Mesendoderm (in vitro differentiated cells): Measurements from ENCODE around the gene CCL2.

Experiments used
- DNase-seq: peaks from one replicate; pipeline ENCODE4 v3.0.0; 2013
- H2AK5ac ChIP-seq: 2 replicates; pipeline ENCODE4 v1.6.1; 2013; ENCODE audit warnings: low read length, inconsistent platforms
- H2BK120ac ChIP-seq: 2 replicates; pipeline ENCODE4 v1.6.1; 2013; ENCODE audit warnings: low read depth, mild to moderate bottlenecking, low read length, moderate library complexity, mixed read lengths
- H2BK15ac ChIP-seq: replicated peaks from 2 replicates; pipeline ENCODE4 v1.6.1; 2013; ENCODE audit warnings: low read depth, mild to moderate bottlenecking, moderate library complexity
- H2BK5ac ChIP-seq: 2 replicates; pipeline ENCODE4 v1.6.1; 2013; ENCODE audit warnings: low read length, inconsistent platforms
- H3K18ac ChIP-seq: 2 replicates; pipeline ENCODE4 v1.6.1; 2013; ENCODE audit warnings: mild to moderate bottlenecking, low read length, mixed read lengths
- H3K23ac ChIP-seq: one replicate; pipeline ENCODE4 v1.6.1; 2013; ENCODE audit warnings: low read length
- H3K27ac ChIP-seq: 2 replicates; pipeline ENCODE4 v1.5.1; 2013; ENCODE audit warnings: low read depth, mild to moderate bottlenecking, inconsistent platforms, low read length, moderate library complexity
- H3K27me3 ChIP-seq: 2 replicates; pipeline ENCODE4 v1.6.1; 2013; ENCODE audit warnings: low read length, control low read depth, mild to moderate bottlenecking, inconsistent platforms; ENCODE audit not compliant: insufficient read depth, poor library complexity
- H3K36me3 ChIP-seq: 2 replicates; pipeline ENCODE4 v1.6.1; 2013; ENCODE audit warnings: low read length, inconsistent platforms; ENCODE audit not compliant: control insufficient read depth, insufficient read depth
- H3K4ac ChIP-seq: one replicate; pipeline ENCODE4 v1.6.1; 2013; ENCODE audit warnings: low read depth, mild to moderate bottlenecking, low read length, moderate library complexity
- H3K4me1 ChIP-seq: 2 replicates; pipeline ENCODE4 v1.6.1; 2013; ENCODE audit warnings: low read depth, low read length, inconsistent platforms; ENCODE audit not compliant: control insufficient read depth
- H3K4me2 ChIP-seq: 2 replicates; pipeline ENCODE4 v1.6.1; 2013; ENCODE audit warnings: low read length
- H3K4me3 ChIP-seq: 2 replicates; pipeline ENCODE4 v1.5.1; 2013; ENCODE audit warnings: mild to moderate bottlenecking, low read length
- H3K56ac ChIP-seq: one replicate; pipeline ENCODE4 v1.6.1; 2013; ENCODE audit warnings: low read length
- H3K79me1 ChIP-seq: 2 replicates; pipeline ENCODE4 v1.6.1; 2013; ENCODE audit warnings: low read length, inconsistent platforms
- H3K79me2 ChIP-seq: 2 replicates; pipeline ENCODE4 v1.6.1; 2013; ENCODE audit warnings: mild to moderate bottlenecking, low read length; ENCODE audit not compliant: control insufficient read depth, insufficient read depth
- H3K9ac ChIP-seq: 2 replicates; pipeline ENCODE4 v1.6.1; 2013; ENCODE audit warnings: low read length, inconsistent platforms
- H4K5ac ChIP-seq: one replicate; pipeline ENCODE4 v1.6.1; 2013; ENCODE audit warnings: low read length
- H4K8ac ChIP-seq: one replicate; pipeline ENCODE4 v1.6.1; 2013; ENCODE audit warnings: low read depth, mild to moderate bottlenecking, control low read depth, low read length, moderate library complexity
- WGBS: extraction: QIAGEN DNeasy Blood & Tissue Kit; methylation state at CpG from one replicate; pipeline ENCODE4 v1.1.7; 2013; ENCODE audit warnings: low lambda C conversion rate, missing lambda C conversion rate; ENCODE audit not compliant: insufficient coverage; ENCODE audit errors: extremely low coverage; 5-methylcytosine and 5-hydroxymethylcytosine counted together

Gene CCL2

GRCh38 chr17:34242587-34243363 is 12.3 kb upstream of the CCL2 start:
- Histone ChIP-seq H3K56ac (no peak overlapping the region), H3K9ac (no peak overlapping the region), H2AK5ac (no peak overlapping the region), H3K4me2 (no peak overlapping the region), H3K36me3 (no peaks in the 10 kb centered on the region), H3K4ac (no peak overlapping the region), H3K23ac (no peak overlapping the region), H3K79me1 (no peaks in the 10 kb centered on the region), H3K4me3 (no peak overlapping the region), H3K27me3 (no peaks in the 10 kb centered on the region), H4K8ac (no peak overlapping the region), H2BK120ac (no peak overlapping the region), H3K4me1 (peaks cover 5% of the 10 kb centered on the region), H3K18ac (no peak overlapping the region), H3K27ac (no peak overlapping the region), H2BK15ac (no peak overlapping the region), H2BK5ac (no peak overlapping the region), H3K79me2 (no peaks in the 10 kb centered on the region), H4K5ac (no peak overlapping the region)
- no peak for DNase-seq
- WGBS: no CpG with 5 or more reads among the region's 8 CpGs

GRCh38 chr17:34243364-34244320 is 11.4 kb upstream of the CCL2 start:
- DNase-seq: no peak

GRCh38 chr17:34245351-34245905 is 9.7 kb upstream of the CCL2 start:
- Histone ChIP-seq H3K18ac (no peak overlapping the region), H2BK120ac (no peak overlapping the region), H3K27ac (no peak overlapping the region), H4K8ac (no peak overlapping the region), H2BK15ac (no peak overlapping the region), H3K9ac (no peak overlapping the region), H3K79me2 (no peaks in the 10 kb centered on the region), H3K79me1 (no peaks in the 10 kb centered on the region), H3K36me3 (no peaks in the 10 kb centered on the region), H3K4ac (no peak overlapping the region), H3K23ac (no peak overlapping the region), H3K4me2 (no peak overlapping the region), H4K5ac (no peak overlapping the region), H3K27me3 (no peaks in the 10 kb centered on the region), H3K56ac (no peak overlapping the region), H2AK5ac (no peak overlapping the region), H3K4me1 (no peaks in the 10 kb centered on the region), H2BK5ac (no peak overlapping the region), H3K4me3 (no peak overlapping the region)
- no peak for DNase-seq
- WGBS: 100% methylated on average over 1 of the region's 6 CpGs

More at GRCh38 chr17:34243364-34244320, 11.4 kb upstream of the CCL2 start:
- Histone ChIP-seq H4K8ac (no peak overlapping the region), H3K18ac (no peak overlapping the region), H3K27ac (no peak overlapping the region), H3K56ac (no peak overlapping the region), H3K79me2 (no peaks in the 10 kb centered on the region), H2BK15ac (no peak overlapping the region), H3K4ac (no peak overlapping the region), H3K4me3 (no peak overlapping the region), H3K23ac (no peak overlapping the region), H3K9ac (no peak overlapping the region), H2BK120ac (no peak overlapping the region), H3K4me2 (no peak overlapping the region), H3K79me1 (no peaks in the 10 kb centered on the region), H3K27me3 (no peaks in the 10 kb centered on the region), H4K5ac (no peak overlapping the region), H3K36me3 (no peaks in the 10 kb centered on the region), H2BK5ac (no peak overlapping the region), H3K4me1 (peaks cover 3% of the 10 kb centered on the region), H2AK5ac (no peak overlapping the region)
- no CpG with 5 or more reads among the region's 7 CpGs for WGBS

- H3K56ac ChIP-seq: no peak overlapping the region
- WGBS: no CpG with 5 or more reads among the region's 1 CpG
- H3K4ac ChIP-seq: no peak overlapping the region
- H3K27me3 ChIP-seq: no peaks in the 10 kb centered on the region
- no peak overlapping the region for H4K8ac ChIP-seq
- H2BK120ac ChIP-seq: no peak overlapping the region
- no peak overlapping the region for H3K4me3 ChIP-seq
- H4K5ac ChIP-seq: no peak overlapping the region
- no peaks in the 10 kb centered on the region for H3K36me3 ChIP-seq
- H3K4me1 ChIP-seq: peaks cover 9% of the 10 kb centered on the region
- no peak for DNase-seq
- H2BK5ac ChIP-seq: no peak overlapping the region
- H2AK5ac ChIP-seq: no peak overlapping the region
- no peak overlapping the region for H3K27ac ChIP-seq
- no peak overlapping the region for H3K18ac ChIP-seq
- H3K23ac ChIP-seq: no peak overlapping the region
- no peaks in the 10 kb centered on the region for H3K79me2 ChIP-seq
- no peak overlapping the region for H2BK15ac ChIP-seq
- H3K4me2 ChIP-seq: no peak overlapping the region
- no peak overlapping the region for H3K9ac ChIP-seq
- no peaks in the 10 kb centered on the region for H3K79me1 ChIP-seq
Measured at GRCh38 chr17:34246446-34246845, 8.6 kb upstream of the CCL2 start.

- H3K18ac ChIP-seq: no peak overlapping the region
- no CpG with 5 or more reads among the region's 3 CpGs for WGBS
- no peak overlapping the region for H2BK120ac ChIP-seq
- H3K4me1 ChIP-seq: peaks cover 13% of the 10 kb centered on the region
- no peak overlapping the region for H3K4me2 ChIP-seq
- H2BK15ac ChIP-seq: no peak overlapping the region
- no peak overlapping the region for H2BK5ac ChIP-seq
- H3K9ac ChIP-seq: no peak overlapping the region
- no peaks in the 10 kb centered on the region for H3K36me3 ChIP-seq
- no peak overlapping the region for H4K5ac ChIP-seq
- H3K4ac ChIP-seq: no peak overlapping the region
- no peak overlapping the region for H3K4me3 ChIP-seq
- no peaks in the 10 kb centered on the region for H3K79me2 ChIP-seq
- H4K8ac ChIP-seq: no peak overlapping the region
- no peak for DNase-seq
- H3K79me1 ChIP-seq: no peaks in the 10 kb centered on the region
- no peak overlapping the region for H2AK5ac ChIP-seq
- no peaks in the 10 kb centered on the region for H3K27me3 ChIP-seq
- no peak overlapping the region for H3K27ac ChIP-seq
- no peak overlapping the region for H3K23ac ChIP-seq
- H3K56ac ChIP-seq: no peak overlapping the region
Measured at GRCh38 chr17:34246881-34247280, 8.2 kb upstream of the CCL2 start.
